Measurements from ENCODE around the gene SYT1. TPM values are rescaled to one million over a fixed set of nuclear protein-coding genes. Genes with fewer than 3 reads are reported as not detected.

Gene SYT1
- total RNA-seq, 3 donors from 2014 or later, result 1.4 to 11.8 (median 2.0) TPM

DNA sequence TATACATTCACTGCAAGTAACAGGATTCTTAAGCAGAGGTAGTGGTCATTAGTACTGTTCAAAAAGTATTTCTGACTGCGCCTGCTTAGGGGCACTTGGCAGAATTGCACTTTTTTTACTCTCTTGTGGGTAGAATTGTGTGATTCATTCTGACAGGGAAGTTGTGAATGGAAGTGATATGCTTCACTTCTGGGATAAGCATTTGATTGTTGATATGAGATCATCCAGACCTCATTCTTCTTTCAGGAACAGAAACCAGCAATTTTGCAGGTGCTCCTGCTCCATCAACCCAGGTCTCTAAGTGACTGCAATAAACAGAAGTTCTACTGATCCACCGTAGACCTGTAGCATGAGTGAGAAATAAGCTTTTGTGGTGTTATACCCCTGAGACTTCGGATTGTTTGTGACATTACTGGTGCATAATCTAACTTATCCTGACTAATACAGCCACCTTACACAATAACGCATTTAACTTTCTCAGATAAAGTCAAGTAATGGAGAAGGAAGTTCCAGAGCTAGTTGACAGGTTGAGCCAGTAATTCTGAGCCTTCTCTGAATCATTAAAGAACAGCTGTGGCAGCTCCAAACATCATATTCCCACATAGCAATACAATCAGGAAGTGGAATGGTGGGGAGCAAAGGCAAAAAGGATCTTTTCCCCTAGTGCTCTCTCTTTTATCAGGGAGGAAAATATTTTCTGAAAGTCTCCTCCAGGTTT lies 387.9 kb downstream of the SYT1 start:
- TF ChIP-seq, protein P1, sequence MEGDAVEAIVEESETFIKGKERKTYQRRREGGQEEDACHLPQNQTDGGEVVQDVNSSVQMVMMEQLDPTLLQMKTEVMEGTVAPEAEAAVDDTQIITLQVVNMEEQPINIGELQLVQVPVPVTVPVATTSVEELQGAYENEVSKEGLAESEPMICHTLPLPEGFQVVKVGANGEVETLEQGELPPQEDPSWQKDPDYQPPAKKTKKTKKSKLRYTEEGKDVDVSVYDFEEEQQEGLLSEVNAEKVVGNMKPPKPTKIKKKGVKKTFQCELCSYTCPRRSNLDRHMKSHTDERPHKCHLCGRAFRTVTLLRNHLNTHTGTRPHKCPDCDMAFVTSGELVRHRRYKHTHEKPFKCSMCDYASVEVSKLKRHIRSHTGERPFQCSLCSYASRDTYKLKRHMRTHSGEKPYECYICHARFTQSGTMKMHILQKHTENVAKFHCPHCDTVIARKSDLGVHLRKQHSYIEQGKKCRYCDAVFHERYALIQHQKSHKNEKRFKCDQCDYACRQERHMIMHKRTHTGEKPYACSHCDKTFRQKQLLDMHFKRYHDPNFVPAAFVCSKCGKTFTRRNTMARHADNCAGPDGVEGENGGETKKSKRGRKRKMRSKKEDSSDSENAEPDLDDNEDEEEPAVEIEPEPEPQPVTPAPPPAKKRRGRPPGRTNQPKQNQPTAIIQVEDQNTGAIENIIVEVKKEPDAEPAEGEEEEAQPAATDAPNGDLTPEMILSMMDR (IDR thresholded peaks at IDR 0.05), result no peak
- ATAC-seq, result no peak
- H3K36me3 ChIP-seq (ENCODE audit: low read depth), result no peaks in the 10 kb centered on the region

DNA sequence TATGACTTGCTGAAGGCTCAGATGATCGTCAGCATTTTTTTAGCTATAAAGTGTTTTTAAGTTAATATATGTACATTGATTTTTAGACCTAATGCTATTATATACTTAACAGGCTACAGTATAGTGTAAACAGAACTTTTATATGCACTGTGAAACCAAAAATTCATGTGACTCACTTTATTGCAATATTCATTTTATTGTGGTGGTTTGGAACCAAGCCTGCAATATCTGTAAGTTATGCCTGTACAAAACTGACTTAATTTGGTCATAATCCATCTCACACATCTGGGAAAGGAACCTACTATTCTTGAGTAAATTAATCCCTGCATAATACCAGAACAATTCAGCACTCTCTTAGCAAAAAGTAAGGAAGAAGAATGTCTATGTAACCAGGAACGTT lies 390.7 kb downstream of the SYT1 start:
- Histone ChIP-seq H3K4me1 (ENCODE audit: low read depth) (no peaks in the 10 kb centered on the region), H3K9me3 (no peaks in the 10 kb centered on the region), H3K4me3 (no peak overlapping the region), H3K36me3 (ENCODE audit: low read depth) (no peaks in the 10 kb centered on the region)
- intact Hi-C loops (cut with DNase I, micrococcal nuclease), result no loop called here
- no peak for ATAC-seq
- DNase-seq, result no peak
- TF ChIP-seq, protein P1 (IDR thresholded peaks at IDR 0.05), result no peak

More for the DNA sequence above, 387.9 kb downstream of the SYT1 start:
- Histone ChIP-seq H3K4me3 (no peak overlapping the region), H3K9me3 (no peaks in the 10 kb centered on the region), H3K4me1 (ENCODE audit: low read depth) (no peaks in the 10 kb centered on the region)
- intact Hi-C loops (cut with DNase I, micrococcal nuclease), result no loop called here
- DNase-seq, result no peak

DNA sequence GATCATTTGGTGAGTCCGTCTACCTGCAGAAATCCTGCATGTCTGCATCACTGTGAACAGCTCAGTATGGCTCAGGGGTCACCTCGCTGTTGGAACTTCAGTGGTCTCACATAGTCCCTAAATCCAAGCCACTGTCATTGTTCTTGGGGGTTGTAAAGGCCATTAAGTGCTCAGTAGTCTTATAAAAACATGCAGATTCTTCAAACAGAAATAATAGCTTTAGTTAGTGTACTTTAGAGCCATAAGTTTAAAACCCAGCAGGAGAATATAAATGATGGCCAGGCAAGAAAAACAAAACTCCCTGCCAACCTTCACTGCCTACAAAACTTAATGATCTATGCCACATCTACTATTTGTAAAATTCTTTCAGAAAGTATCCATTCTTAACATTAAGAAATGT lies 396.3 kb downstream of the SYT1 start:
- Histone ChIP-seq H3K9me3 (no peaks in the 10 kb centered on the region), H3K4me1 (ENCODE audit: low read depth) (no peaks in the 10 kb centered on the region), H3K4me3 (no peak overlapping the region), H3K36me3 (ENCODE audit: low read depth) (no peaks in the 10 kb centered on the region)
- DNase-seq, result no peak
- TF ChIP-seq, protein P1 (IDR thresholded peaks at IDR 0.05), result no peak
- ATAC-seq, result no peak
- intact Hi-C loops (cut with DNase I, micrococcal nuclease), result no loop called here

DNA sequence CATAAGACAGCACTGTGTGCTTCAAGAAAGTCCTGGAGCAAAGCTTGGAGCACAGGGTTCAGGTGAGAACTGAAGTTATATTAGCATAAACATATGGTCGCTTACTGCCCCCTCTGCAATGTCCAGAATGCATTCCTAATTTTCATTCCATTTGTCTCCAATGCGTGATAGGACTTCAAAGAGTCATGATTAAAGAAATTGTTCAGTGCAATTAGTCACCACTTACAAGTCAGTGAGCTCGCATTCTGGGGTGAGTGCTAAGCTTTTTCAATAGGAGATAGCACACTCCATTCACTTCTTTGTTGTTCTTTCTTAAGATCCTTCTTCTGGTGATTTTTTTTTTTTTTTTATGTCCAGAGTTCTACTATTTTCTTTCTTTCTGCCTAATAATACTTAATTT lies 398.4 kb downstream of the SYT1 start:
- Histone ChIP-seq H3K4me1 (ENCODE audit: low read depth) (no peaks in the 10 kb centered on the region), H3K4me3 (no peak overlapping the region), H3K9me3 (no peaks in the 10 kb centered on the region), H3K36me3 (ENCODE audit: low read depth) (no peaks in the 10 kb centered on the region)
- TF ChIP-seq, protein P1 (IDR thresholded peaks at IDR 0.05), result no peak
- ATAC-seq (no peak), DNase-seq (no peak)
- intact Hi-C loops (cut with DNase I, micrococcal nuclease), result no loop called here

DNA sequence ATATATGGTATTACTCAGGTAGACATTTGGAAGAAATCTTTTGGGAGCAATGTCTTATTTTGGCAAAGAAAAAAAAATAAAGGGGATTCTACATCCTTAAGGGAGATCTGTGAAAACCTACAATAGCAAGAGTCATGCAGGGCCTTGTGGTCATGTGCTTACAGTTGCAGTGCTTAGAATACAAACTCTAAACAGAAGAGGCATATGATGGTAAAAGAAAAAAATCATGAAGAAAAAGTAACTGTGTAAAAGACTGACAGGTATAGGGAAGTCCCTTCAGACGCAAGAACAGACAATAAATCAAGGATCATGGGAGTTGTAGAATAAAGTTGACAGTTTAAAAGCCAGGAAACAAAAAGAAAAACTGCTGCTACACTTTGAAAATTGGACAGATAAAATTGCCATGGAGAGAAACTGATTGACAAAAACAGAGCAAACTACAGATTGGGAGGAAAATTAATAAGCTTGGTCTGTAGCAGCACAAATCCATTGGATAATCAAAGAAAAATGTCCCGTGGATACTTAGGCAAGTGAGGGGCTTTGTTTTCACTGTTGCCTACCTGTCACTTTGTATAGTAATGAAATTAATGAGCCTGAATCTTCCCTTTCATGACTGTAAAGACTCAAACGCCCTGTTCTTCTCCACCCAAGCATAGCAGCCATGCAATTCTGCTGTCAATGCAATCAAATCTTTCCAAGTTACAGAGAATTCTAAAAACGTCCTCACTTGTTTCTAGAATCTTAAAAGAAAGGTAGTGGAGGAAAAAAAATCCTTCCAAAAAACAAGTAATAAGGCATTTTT lies 402.0 kb downstream of the SYT1 start:
- ATAC-seq (no peak), DNase-seq (no peak)
- H3K36me3 ChIP-seq (ENCODE audit: low read depth), result no peaks in the 10 kb centered on the region
- no peak overlapping the region for H3K4me3 ChIP-seq
- intact Hi-C loops (cut with DNase I, micrococcal nuclease), result no loop called here
- H3K4me1 ChIP-seq (ENCODE audit: low read depth), result no peaks in the 10 kb centered on the region
- TF ChIP-seq, protein P1 (IDR thresholded peaks at IDR 0.05), result no peak
- no peaks in the 10 kb centered on the region for H3K9me3 ChIP-seq
